Hematopoietic multipotent progenitor cell treated with erythropoietin and hydrocortisone succinate and interleukin-3 and kit ligand, for 15 days (in vitro differentiated cells): ENCODE data around the gene HMBS.
"Not testable (repeated sequence)": the region's sequence is repeated elsewhere in the genome, so short reads cannot be mapped to it uniquely, and the experiment has no call there.

ENCODE experiments used
- DNase-seq: peaks from one replicate; pipeline ENCODE4 v3.0.0-alpha.2; 2015; ENCODE audit warnings: low spot score

Gene HMBS

GRCh38 chr11:119118946-119119345 is 34.3 kb downstream of the HMBS start:
- no peak for DNase-seq

- no peak for DNase-seq
Observed at GRCh38 chr11:119120639-119121007, 35.9 kb downstream of the HMBS start.

- DNase-seq: peak; percentile 99
Observed at GRCh38 chr11:119121008-119121810, 36.5 kb downstream of the HMBS start, which contains the start of gene HINFP. TSS of gene HINFP (plus strand) at chr11:119121580. CDS start at chr11:119126945, 5,365 bp downstream.

GRCh38 chr11:119121811-119122124 is 37.1 kb downstream of the HMBS start:
- no peak for DNase-seq

- no peak for DNase-seq
Observed at GRCh38 chr11:119125821-119126220, 41.1 kb downstream of the HMBS start.

GRCh38 chr11:119126675-119127268 is 42.1 kb downstream of the HMBS start:
- no peak for DNase-seq

- no peak for DNase-seq
Observed at GRCh38 chr11:119130662-119131061, 46.0 kb downstream of the HMBS start.

- DNase-seq: peak; percentile 37
Observed at GRCh38 chr11:119134389-119134978, 49.8 kb downstream of the HMBS start.

- DNase-seq: not testable (repeated sequence)
Observed at GRCh38 chr11:119139276-119139675, 54.6 kb downstream of the HMBS start.
